ENCODE data around the gene POC1A. TPM values are rescaled to one million over a fixed set of nuclear protein-coding genes. Genes with fewer than 3 reads are reported as not detected.

Gene POC1A
- total and polyA plus RNA-seq, 2 of the 8 experiments (the other 6 are each of a cell fraction or from before 2014, with no cell fraction given), result 35.7 to 39.2 TPM

DNA sequence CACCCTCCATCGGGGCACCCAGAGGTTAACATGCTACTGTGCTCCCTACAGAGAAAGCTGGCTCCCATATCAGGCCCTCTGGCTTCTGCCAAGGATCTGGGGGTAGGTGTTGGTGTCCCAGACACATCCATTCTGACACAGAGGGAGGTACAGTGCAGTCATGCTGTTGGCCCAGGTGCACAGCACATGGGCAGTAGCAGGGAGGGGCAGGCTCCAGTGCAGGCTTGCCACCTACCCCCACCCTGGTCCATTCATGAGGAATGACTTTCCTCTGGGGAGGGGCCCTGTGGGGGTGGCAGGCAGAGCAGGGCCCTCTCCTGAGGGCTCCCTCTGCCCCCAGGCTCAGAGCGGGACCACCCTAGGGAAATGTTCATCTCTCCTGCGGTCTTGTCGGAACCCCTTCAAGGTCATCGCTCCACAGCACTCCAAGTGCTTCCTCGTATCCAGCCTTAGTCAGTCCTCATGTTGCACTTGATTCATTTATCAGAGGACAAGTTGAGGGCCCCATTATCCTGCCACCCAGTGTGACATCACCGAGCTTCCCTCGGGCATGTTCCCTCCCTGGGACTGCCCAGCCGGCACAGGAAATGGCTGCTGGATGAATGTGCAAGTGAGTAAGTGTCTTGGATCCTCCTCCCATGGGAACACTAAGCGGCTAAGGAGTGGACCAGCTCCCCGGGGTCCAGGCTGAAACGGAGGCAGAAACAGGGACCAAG lies 107.9 kb downstream of the POC1A start:
- H3K9ac ChIP-seq (replicated peaks in 1 of 4; ENCODE audit: extremely low read depth in 1 of 4, low read depth in 3 of 4, low read length in 3 of 4), result no peak overlapping the region
- TF ChIP-seq NANOG (IDR thresholded peaks at IDR 0.05; ENCODE audit: insufficient read depth, low read depth, low read length, poor library complexity, severe bottlenecking) (no peak), JUND (IDR thresholded peaks at IDR 0.05; ENCODE audit: low read length) (no peak), KDM4A (IDR thresholded peaks at IDR 0.05; ENCODE audit: low read depth, low read length, severe bottlenecking) (no peak), POLR2AphosphoS5 (IDR thresholded peaks at IDR 0.05; ENCODE audit: low read depth, low read length) (no peak), KDM5A (IDR thresholded peaks at IDR 0.05; ENCODE audit: low read length) (no peak), ZNF274 (IDR thresholded peaks at IDR 0.05; ENCODE audit: borderline replicate concordance, extremely low read depth, low read length) (no peak), ASH2L (IDR thresholded peaks at IDR 0.05; ENCODE audit: low read length) (no peak), POLR2A (IDR thresholded peaks at IDR 0.05; ENCODE audit: control extremely low read depth in 1 of 2, low read depth in 2 of 2, low read length in 2 of 2) (no peak), TBP (IDR thresholded peaks at IDR 0.05; ENCODE audit: low read depth, low read length) (no peak), EZH2 (IDR thresholded peaks at IDR 0.05; ENCODE audit: low read depth, low read length, severe bottlenecking) (no peak), POU5F1 (IDR thresholded peaks at IDR 0.05; ENCODE audit: low read depth, low read length) (no peak), BRCA1 (IDR thresholded peaks at IDR 0.05; ENCODE audit: low read depth, low read length) (no peak), CBX5 (IDR thresholded peaks at IDR 0.05; ENCODE audit: low read depth, low read length) (no peak), SP1 (IDR thresholded peaks at IDR 0.05; ENCODE audit: low read depth, low read length) (no peak)

More for the DNA sequence above, 107.9 kb downstream of the POC1A start:
- Histone ChIP-seq H3K56ac (replicated peaks; ENCODE audit: insufficient read length, low read depth, low read length) (no peak overlapping the region), H3K23ac (ENCODE audit: insufficient read length) (no peak overlapping the region), H3K23me2 (ENCODE audit: low read depth, low read length) (no peaks in the 10 kb centered on the region), H2BK120ac (replicated peaks; ENCODE audit: low read depth, low read length) (no peak overlapping the region), H3K4ac (replicated peaks; ENCODE audit: insufficient read length, low read depth, low read length) (no peak overlapping the region), H3K27ac (ENCODE audit: low read depth, low read length) (no peak overlapping the region), H3K18ac (ENCODE audit: extremely low read depth, low read length) (no peak overlapping the region), H2AK5ac (ENCODE audit: low read depth, low read length) (no peak overlapping the region), H3K4me3 (ENCODE audit: extremely low read depth in 1 of 4, insufficient read depth in 2 of 4, low read depth in 3 of 4, low read length in 4 of 4) (no peak overlapping the region), H4K5ac (ENCODE audit: insufficient read length, low read depth, low read length) (no peak overlapping the region), H3K9me3 (ENCODE audit: insufficient read depth in 2 of 2, low read depth in 1 of 2, low read length in 1 of 2) (no peaks in the 10 kb centered on the region), H3K36me3 (ENCODE audit: control insufficient read depth in 2 of 4, insufficient read depth in 4 of 4, low read length in 3 of 4) (peaks cover 0 to 9% (median 8%) of the 10 kb centered on the region in 4 experiments; a peak in 4 of 8 replicates), H3K79me1 (ENCODE audit: low read depth, low read length) (no peaks in the 10 kb centered on the region), H3K4me2 (ENCODE audit: insufficient read depth in 1 of 2, low read depth in 2 of 2, low read length in 2 of 2) (no peak overlapping the region), H3K79me2 (ENCODE audit: control insufficient read depth in 1 of 2, insufficient read depth in 2 of 2, low read length in 2 of 2) (no peaks in the 10 kb centered on the region), H3K27me3 (replicated peaks in 1 of 4; ENCODE audit: control insufficient read depth in 3 of 4, extremely low read depth in 1 of 4, insufficient read depth in 3 of 4, low read length in 3 of 4) (no peaks in the 10 kb centered on the region), H2BK15ac (ENCODE audit: low read length) (peak overlapping the region; percentile 67; the same call in 1 of the 2 replicates), H2BK12ac (ENCODE audit: low read depth, low read length) (no peak overlapping the region), H3K4me1 (replicated peaks in 1 of 4; ENCODE audit: control insufficient read depth in 3 of 4, insufficient read depth in 4 of 4, low read length in 3 of 4) (peaks cover 0 to 8% (median 3%) of the 10 kb centered on the region in 4 experiments; a peak in 5 of 7 replicates), H2BK20ac (ENCODE audit: low read length) (0 out of 2 replicates have a peak overlapping the region, but pooled peaks have one; percentile 75), H3K14ac (ENCODE audit: insufficient read length) (no peak overlapping the region), H2BK5ac (ENCODE audit: low read depth, low read length) (peak overlapping the region; percentile 4), H4K20me1 (replicated peaks in 1 of 2; ENCODE audit: control insufficient read depth in 1 of 2, insufficient read depth in 2 of 2, low read length in 2 of 2) (no peaks in the 10 kb centered on the region), H4K8ac (ENCODE audit: extremely low read depth, insufficient read depth, low read length) (no peak overlapping the region), H2AFZ (ENCODE audit: low read length) (no peak overlapping the region), H4K91ac (replicated peaks; ENCODE audit: insufficient read length, low read length) (no peak overlapping the region)
- POLR2A ChIA-PET (ENCODE audit: partially characterized antibody), result interaction anchor here (0.6 to 4.1 kb wide), 7 partner anchors 11 to 78 kb away, joined by 3 to 24 read pairs (median 4); partner anchors contain the start of genes ACY1 and DUSP7
- 89% methylated on average over 12 of the region's 12 CpGs; no CpG with 5 or more reads in 1 of the 2 experiments for WGBS, 2 experiments (ENCODE audit: extremely low coverage in 1 of 2, insufficient coverage in 1 of 2, insufficient read length in 1 of 2, insufficient replicate concordance in 2 of 2, low coverage in 1 of 2, low lambda C conversion rate in 2 of 2, missing lambda C conversion rate in 1 of 2)
- no peak for FAIRE-seq
- CTCF ChIA-PET (ENCODE audit: partially characterized antibody), result interaction anchor here (0.7 to 33.0 kb wide), 11 partner anchors 7 to 185 kb away, joined by 3 to 984 read pairs (median 7); partner anchors contain the start of gene DUSP7
- no peak for DNase-seq (ENCODE audit: low read depth in 1 of 2, low spot score in 2 of 2)

Data from H1 (cell line).